HG03097 (cell line): ENCODE data around the gene KRT79.
"Not testable (repeated sequence)": the region's sequence is repeated elsewhere in the genome, so short reads cannot be mapped to it uniquely, and the experiment has no call there.

Source experiments
- ATAC-seq: cut with Tn5 transposase; IDR thresholded peaks from one replicate; pipeline ENCODE4 v1.9.1; 2021; ENCODE audit not compliant: unreplicated experiment, low FRiP score

KRT79 gene

DNA sequence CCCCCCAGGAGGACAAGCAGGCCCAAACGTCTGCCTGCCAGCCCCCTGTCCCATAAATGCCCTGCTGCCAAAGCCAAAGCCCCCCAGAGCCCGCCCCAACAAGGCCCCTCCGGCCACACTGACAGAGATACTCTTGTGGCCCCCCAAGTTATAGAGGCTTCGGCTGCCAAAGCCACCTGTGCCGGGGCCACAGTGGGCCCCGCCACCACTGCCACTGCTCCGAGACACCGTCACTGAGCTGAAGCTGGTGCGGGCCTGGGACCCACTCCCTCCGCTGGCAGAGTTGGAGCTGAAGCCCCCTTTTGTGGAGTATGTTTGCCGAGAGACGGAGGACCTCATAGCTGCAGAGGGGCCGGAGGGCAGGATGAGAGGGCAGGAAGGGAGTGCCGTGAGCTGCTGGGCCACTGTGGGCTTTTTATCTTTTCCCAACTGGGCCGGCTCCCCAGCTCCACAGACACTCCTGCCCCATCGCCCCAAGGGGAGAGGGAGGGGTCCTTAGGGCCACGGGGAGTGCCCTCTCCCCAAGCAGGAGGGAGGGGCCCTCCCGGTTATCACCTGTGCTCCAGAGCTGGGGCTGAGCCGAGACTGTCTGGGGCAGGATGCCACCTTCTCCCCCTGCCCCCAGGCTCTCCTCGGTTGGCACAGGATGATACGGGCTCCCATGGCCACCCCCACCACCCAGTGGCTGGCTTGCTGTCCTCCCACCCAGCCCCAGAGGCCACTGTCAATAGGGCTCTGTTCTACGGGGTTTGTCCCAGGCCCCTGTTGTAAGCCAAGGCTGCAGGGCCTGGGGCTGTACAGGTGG is at the start of gene KRT79:
Gene KRT79, minus strand, starts transcription at position 390 of the 805 bp plus-strand sequence. Its CDS starts 51 bp downstream, at position 339.
- no peak for ATAC-seq

DNA sequence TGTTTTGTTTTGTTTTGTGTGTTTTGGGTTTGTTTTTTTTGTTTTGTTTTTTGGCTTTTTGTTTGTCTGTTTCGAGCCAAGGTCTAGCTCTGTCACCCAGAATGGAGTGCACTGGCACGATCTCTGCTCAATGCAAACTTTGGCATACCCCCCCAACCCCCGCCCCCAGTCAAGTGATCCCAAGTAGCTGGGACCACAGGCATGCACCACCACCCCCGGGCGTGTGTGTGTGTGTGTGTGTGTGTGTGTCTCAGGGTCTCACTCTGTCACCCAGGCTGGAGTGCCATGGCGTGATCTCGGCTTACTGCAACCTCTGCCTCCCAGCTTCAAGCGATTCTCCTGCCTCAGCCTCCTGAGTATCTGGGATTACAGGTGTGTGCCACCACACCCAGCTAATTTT is 46.4 kb upstream of the KRT79 start:
- not testable (repeated sequence) for ATAC-seq

- no peak for ATAC-seq
Measured at GRCh38 chr12:52879394-52880351, 45.6 kb upstream of the KRT79 start.

- no peak for ATAC-seq
Measured at GRCh38 chr12:52878507-52879393, 44.6 kb upstream of the KRT79 start.

DNA sequence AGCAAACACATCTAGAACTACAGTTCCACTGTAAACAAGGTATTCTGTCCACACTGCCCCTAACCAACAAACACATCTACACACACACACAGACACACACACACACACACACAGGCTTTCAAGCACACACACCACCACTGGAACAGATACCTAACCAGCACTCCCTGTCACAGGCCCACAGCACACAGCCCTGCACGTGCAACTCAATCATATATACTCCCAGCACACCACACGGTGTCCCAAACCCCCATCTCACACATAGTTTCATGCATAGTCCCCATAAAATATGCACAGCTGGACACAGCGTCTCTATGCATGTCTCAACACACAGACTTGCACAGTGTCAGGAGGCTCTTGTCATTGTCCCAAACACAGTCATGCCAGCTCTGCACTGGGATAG is 43.1 kb upstream of the KRT79 start:
- ATAC-seq: no peak

- ATAC-seq: no peak
Measured at GRCh38 chr12:52876372-52876771, 42.3 kb upstream of the KRT79 start.

- ATAC-seq: no peak
Measured at GRCh38 chr12:52874573-52875435, 40.7 kb upstream of the KRT79 start.

DNA sequence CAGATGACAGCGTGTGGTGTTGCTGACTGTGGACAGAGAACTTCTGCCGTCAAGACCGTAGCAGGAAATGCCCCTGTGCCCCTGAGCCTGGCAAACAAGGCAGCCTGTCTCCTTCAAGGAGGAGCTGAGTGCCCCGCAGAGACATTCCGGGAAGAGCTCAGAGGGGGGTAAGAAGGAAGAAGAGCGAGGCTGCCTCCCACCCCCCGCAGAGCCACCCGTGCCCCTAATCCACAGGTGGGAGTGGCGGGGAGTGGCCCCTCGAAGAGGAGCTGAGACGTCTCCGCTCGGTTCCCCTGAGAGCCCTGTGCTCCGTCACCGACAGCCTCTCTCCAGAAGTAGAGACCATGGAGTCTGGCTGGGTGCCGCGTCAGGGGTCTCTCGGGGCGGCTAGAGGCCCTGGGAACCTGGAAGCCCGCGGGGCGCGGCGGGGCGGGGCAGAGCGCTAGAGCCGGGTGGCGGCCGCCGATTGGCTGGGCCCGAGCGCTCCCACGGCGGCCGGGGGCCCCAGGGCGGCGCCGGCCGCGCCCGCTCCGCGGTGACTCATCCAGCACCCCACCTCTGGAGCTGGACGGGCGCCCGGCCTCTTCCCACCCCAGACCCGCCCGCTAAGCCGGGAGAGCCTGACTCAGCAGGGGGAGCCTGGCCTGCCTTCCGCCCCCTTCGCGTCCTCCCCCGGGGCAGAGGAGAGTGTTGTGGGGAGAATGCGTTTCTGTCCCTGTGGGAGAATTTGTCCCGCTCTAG is 39.9 kb upstream of the KRT79 start:
- ATAC-seq: no peak

DNA sequence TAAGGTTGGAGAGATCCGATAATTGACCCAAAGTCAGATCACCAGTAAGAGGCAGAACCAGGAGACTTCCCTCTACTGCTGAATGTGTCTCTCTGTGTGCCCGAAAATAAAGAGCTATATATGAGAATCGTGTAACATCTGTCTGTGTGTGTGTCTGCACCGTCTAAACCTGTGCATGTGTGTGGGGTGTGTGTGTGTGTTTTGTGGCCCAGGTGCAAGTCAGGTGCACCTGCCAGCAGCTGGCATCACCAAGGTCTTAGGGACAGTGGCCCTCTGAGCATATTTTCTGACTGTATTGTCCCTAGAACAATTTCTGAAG is 39.4 kb upstream of the KRT79 start:
- no peak for ATAC-seq

DNA sequence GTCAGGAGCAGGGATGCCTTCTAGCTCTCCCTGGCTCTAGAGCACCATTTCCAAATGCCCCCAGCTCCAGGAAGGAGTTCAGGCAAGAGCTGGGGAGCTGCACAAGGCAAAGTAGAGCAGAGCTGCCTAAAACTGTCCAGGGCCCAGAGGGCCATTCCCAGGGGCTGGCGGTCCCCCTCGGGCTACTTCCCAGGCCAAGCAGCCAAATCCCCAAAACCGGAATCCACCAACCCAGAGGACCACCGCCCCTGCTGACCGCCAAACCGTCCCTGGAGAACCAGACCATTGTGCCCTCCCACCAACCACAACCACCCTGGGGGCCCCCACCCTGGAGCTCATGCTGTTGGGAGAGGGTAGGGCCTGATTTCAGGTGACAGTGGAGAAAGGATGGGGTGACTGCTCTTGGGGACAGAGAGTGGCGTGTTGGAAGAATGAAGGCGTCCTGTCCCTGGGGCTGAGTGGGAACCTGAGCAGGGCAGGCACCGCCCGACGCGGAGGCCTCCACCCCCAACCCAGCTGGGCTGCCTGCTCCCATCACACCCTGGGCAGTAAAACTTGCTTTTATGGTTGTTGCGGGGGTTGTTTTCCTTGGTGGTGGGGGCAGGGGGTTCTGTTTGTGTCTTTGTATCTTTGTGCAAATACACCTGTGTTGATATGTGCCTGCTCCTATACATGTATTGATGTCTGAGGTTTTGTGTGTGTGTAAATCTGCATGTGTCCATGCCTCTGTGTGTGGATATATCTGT is 38.7 kb upstream of the KRT79 start:
- ATAC-seq: no peak

- no peak for ATAC-seq
Measured at GRCh38 chr12:52871291-52872039, 37.4 kb upstream of the KRT79 start.

DNA sequence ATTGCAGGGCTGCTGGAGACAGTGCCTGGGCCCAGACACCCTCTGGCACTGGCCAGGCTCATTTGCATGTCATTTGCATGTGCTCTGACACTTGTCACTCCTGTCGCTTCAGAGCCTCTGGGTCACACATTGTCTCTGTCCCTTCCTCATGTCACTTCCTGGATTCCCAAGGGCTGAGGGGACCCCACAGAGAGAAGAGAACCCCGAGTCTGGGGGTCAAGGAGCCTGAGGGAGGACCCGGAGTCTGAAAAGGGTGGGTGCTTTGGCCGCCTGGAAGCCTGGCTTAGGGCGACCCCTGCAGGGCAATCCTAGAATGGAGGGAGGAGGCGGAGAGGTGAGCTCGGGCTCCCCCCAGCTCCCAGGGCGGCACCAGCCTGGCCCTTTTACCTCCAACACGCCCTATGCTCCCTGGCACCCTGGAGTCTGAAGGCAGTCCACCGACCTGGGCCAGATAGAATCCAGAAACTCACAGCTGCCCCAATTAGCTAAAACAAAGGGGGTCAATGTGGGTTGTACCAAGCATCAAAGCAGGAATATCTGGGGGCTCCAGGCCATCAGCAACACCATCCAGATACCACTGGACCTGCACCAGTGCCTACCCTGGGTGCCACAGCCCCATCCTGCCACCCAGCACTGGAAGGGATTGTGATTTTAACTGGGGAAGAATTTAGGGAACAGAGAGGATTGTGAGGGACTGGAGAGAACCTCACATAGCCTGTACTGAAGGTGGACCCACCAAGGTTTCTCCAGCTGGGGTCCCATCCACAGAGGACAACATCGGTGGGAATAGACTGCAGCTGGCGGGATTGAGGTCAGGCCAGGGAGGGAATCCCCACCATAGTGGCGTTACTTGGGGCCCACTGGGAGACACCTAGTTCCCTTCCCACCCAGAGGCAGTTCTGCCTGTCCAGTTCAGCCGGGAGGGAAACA is 36.5 kb upstream of the KRT79 start:
- no peak for ATAC-seq

- ATAC-seq: no peak
Measured at GRCh38 chr12:52867642-52868041, 33.5 kb upstream of the KRT79 start.

DNA sequence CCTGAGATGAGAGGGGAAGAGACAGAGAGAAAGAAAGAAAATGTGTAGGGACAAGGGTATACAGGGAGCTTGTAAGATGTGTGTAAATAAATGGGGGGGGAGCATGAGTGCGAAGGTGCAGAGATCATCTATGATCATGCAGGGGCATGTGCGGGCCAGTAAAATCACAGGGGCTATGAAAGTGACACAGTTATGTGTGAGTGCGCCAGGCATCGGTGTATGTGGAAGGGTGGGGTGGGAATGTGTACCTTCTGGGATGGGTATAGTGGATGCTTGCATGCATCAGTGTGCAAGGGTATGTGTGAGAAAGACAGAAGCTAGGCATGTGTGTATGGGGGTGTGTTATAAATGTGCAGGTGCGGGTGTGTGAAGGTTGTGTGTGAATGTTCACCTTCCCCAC is 33.0 kb upstream of the KRT79 start:
- ATAC-seq: no peak

GRCh38 chr12:52865090-52865944 is 31.2 kb upstream of the KRT79 start:
- no peak for ATAC-seq

GRCh38 chr12:52862023-52862422 is 27.9 kb upstream of the KRT79 start:
- no peak for ATAC-seq
